H1 (cell line): ENCODE data around the gene ACOT7. TPM values are rescaled to one million over a fixed set of nuclear protein-coding genes. Genes with fewer than 3 reads are reported as not detected.

Experiments
- CTCF ChIA-PET: fragments of 300-600 bp; sonication (Branson Sonifier 250); formaldehyde crosslinking; loops from one replicate; lab custom pipeline; 2021; ENCODE audit not compliant: partially characterized antibody; lab: Charles Lee
- POLR2A ChIA-PET: fragments of 300-600 bp; sonication (Branson Sonifier 250); formaldehyde crosslinking; loops from one replicate; lab custom pipeline; 2021; ENCODE audit warnings: inconsistent platforms; ENCODE audit not compliant: partially characterized antibody; lab: Charles Lee
- DNase-seq, 2 experiments: peaks; one replicate each; pipeline versions ENCODE4 v3.0.0 to v3.0.0-alpha.2; 2010 to 2022; ENCODE audit warnings: low spot score in 2 of 2, low read depth in 1 of 2, mixed read lengths in 1 of 2
- FAIRE-seq: peaks from 2 replicates; lab custom pipeline; 2011; peaks lifted over from hg19 to GRCh38; lab: Jason Lieb, UNC
- H2AFZ ChIP-seq: 2 replicates; pipeline ENCODE4 v1.8.1; 2012; ENCODE audit warnings: low read length, inconsistent platforms
- H2AK5ac ChIP-seq: 2 replicates; pipeline ENCODE4 v1.6.1; 2013; ENCODE audit warnings: low read depth, low read length
- H2BK120ac ChIP-seq: replicated peaks from 2 replicates; pipeline ENCODE3; 2013; ENCODE audit warnings: low read depth, low read length, inconsistent platforms
- H2BK12ac ChIP-seq: 2 replicates; pipeline ENCODE4 v1.6.1; 2013; ENCODE audit warnings: low read depth, low read length
- H2BK15ac ChIP-seq: 2 replicates; pipeline ENCODE4 v1.6.1; 2013; ENCODE audit warnings: low read length
- H2BK20ac ChIP-seq: 2 replicates; pipeline ENCODE4 v1.6.1; 2013; ENCODE audit warnings: low read length
- H2BK5ac ChIP-seq: 2 replicates; pipeline ENCODE4 v1.6.1; 2013; ENCODE audit warnings: low read depth, low read length
- H3K14ac ChIP-seq: 2 replicates; pipeline ENCODE4 v1.6.1; 2013; ENCODE audit warnings: inconsistent platforms; ENCODE audit not compliant: insufficient read length
- H3K18ac ChIP-seq: 2 replicates; pipeline ENCODE4 v1.6.1; 2013; ENCODE audit warnings: low read length; ENCODE audit errors: extremely low read depth
- H3K23ac ChIP-seq: 2 replicates; pipeline ENCODE4 v1.6.1; 2013; ENCODE audit warnings: inconsistent platforms; ENCODE audit not compliant: insufficient read length
- H3K23me2 ChIP-seq: 2 replicates; pipeline ENCODE4 v1.6.1; 2013; ENCODE audit warnings: low read depth, low read length
- H3K27ac ChIP-seq: 2 replicates; pipeline ENCODE4 v1.6.1; 2011; ENCODE audit warnings: low read depth, low read length, inconsistent platforms
- H3K27me3 ChIP-seq, 4 experiments: replicated peaks in 1 of 4; 1 replicate in 1 of 4; 2 replicates in 3 of 4; pipeline versions ENCODE4 v1.6.1 to v1.8.1; 2011 to 2013; ENCODE audit warnings: low read length in 3 of 4, mild to moderate bottlenecking in 3 of 4, inconsistent platforms in 2 of 4, mixed read lengths in 2 of 4, moderate library complexity in 1 of 4; ENCODE audit not compliant: control insufficient read depth in 3 of 4, insufficient read depth in 3 of 4; ENCODE audit errors: extremely low read depth in 1 of 4
- H3K36me3 ChIP-seq, 4 experiments: 2 replicates each; pipeline versions ENCODE4 v1.6.1 to v1.8.1; 2011 to 2013; ENCODE audit warnings: mild to moderate bottlenecking in 4 of 4, low read length in 3 of 4, moderate library complexity in 2 of 4, control low read depth in 1 of 4, inconsistent platforms in 1 of 4; ENCODE audit not compliant: insufficient read depth in 4 of 4, control insufficient read depth in 2 of 4
- H3K4ac ChIP-seq: replicated peaks from 2 replicates; pipeline ENCODE3; 2013; ENCODE audit warnings: low read length, low read depth, mixed read lengths, inconsistent platforms; ENCODE audit not compliant: insufficient read length
- H3K4me1 ChIP-seq, 4 experiments: replicated peaks in 1 of 4; 1 replicate in 1 of 4; 2 replicates in 3 of 4; pipeline versions ENCODE4 v1.6.1 to v1.8.1; 2011 to 2013; ENCODE audit warnings: low read length in 3 of 4, inconsistent platforms in 2 of 4, mixed read lengths in 1 of 4; ENCODE audit not compliant: insufficient read depth in 4 of 4, control insufficient read depth in 3 of 4
- H3K4me2 ChIP-seq, 2 experiments: 2 replicates each; pipeline versions ENCODE4 v1.6.1 to v1.8.1; 2011 to 2013; ENCODE audit warnings: low read depth in 2 of 2, low read length in 2 of 2, control low read depth in 1 of 2, inconsistent platforms in 1 of 2, mild to moderate bottlenecking in 1 of 2; ENCODE audit not compliant: insufficient read depth in 1 of 2
- H3K4me3 ChIP-seq, 4 experiments: fragments of 200-600, 300-600 bp in 1 of 4; sonication (generic), shearing (Covaris generic), sonication (Bioruptor Twin) in 1 of 4; 2 replicates each; pipeline versions ENCODE4 v1.5.1 to v1.8.1; 2011 to 2016; ENCODE audit warnings: low read length in 4 of 4, low read depth in 3 of 4, control low read depth in 2 of 4, inconsistent platforms in 2 of 4, mild to moderate bottlenecking in 2 of 4, mixed read lengths in 1 of 4, moderate library complexity in 1 of 4; ENCODE audit not compliant: insufficient read depth in 2 of 4; ENCODE audit errors: extremely low read depth in 1 of 4
- H3K56ac ChIP-seq: replicated peaks from 2 replicates; pipeline ENCODE3; 2013; ENCODE audit warnings: low read depth, mild to moderate bottlenecking, mixed read lengths, low read length, inconsistent platforms; ENCODE audit not compliant: insufficient read length
- H3K79me1 ChIP-seq: 2 replicates; pipeline ENCODE4 v1.6.1; 2013; ENCODE audit warnings: low read depth, low read length, control low read depth
- H3K79me2 ChIP-seq, 2 experiments: 2 replicates each; pipeline versions ENCODE4 v1.6.1 to v1.8.1; 2012 to 2013; ENCODE audit warnings: low read length in 2 of 2, mild to moderate bottlenecking in 2 of 2, inconsistent platforms in 1 of 2; ENCODE audit not compliant: insufficient read depth in 2 of 2, control insufficient read depth in 1 of 2
- H3K9ac ChIP-seq, 4 experiments: replicated peaks in 1 of 4; 1 replicate in 1 of 4; 2 replicates in 3 of 4; pipeline versions ENCODE4 v1.6.1 to v1.8.1; 2011 to 2013; ENCODE audit warnings: low read depth in 3 of 4, low read length in 3 of 4, control low read depth in 2 of 4, mild to moderate bottlenecking in 2 of 4, moderate library complexity in 2 of 4, inconsistent platforms in 1 of 4; ENCODE audit errors: extremely low read depth in 1 of 4
- H3K9me3 ChIP-seq, 2 experiments: 2 replicates each; pipeline versions ENCODE4 v1.6.1 to v1.8.1; 2012 to 2013; ENCODE audit warnings: mild to moderate bottlenecking in 2 of 2, moderate library complexity in 2 of 2, control low read depth in 1 of 2, inconsistent platforms in 1 of 2, low read depth in 1 of 2, low read length in 1 of 2, mixed read lengths in 1 of 2; ENCODE audit not compliant: insufficient read depth in 2 of 2
- H4K20me1 ChIP-seq, 2 experiments: replicated peaks in 1 of 2; 2 replicates each; pipeline versions ENCODE3 to v1.8.1; 2011 to 2013; ENCODE audit warnings: inconsistent platforms in 2 of 2, low read length in 2 of 2, mild to moderate bottlenecking in 1 of 2; ENCODE audit not compliant: insufficient read depth in 2 of 2, control insufficient read depth in 1 of 2
- H4K5ac ChIP-seq: 2 replicates; pipeline ENCODE4 v1.6.1; 2013; ENCODE audit warnings: low read length, low read depth, mixed read lengths, inconsistent platforms; ENCODE audit not compliant: insufficient read length
- H4K8ac ChIP-seq: 2 replicates; pipeline ENCODE4 v1.8.0; 2013; ENCODE audit warnings: mild to moderate bottlenecking, moderate library complexity, low read length, inconsistent platforms; ENCODE audit not compliant: insufficient read depth; ENCODE audit errors: extremely low read depth
- H4K91ac ChIP-seq: replicated peaks from 2 replicates; pipeline ENCODE3; 2013; ENCODE audit warnings: low read length, mixed read lengths, inconsistent platforms; ENCODE audit not compliant: insufficient read length
- EGR1 ChIP-seq: IDR thresholded peaks from 2 replicates; pipeline ENCODE4 v1.6.1; 2011; ENCODE audit warnings: low read depth, low read length, borderline replicate concordance
- GTF2F1 ChIP-seq: IDR thresholded peaks from 2 replicates; pipeline ENCODE4 v1.6.1; 2012; ENCODE audit warnings: low read depth, low read length, improper control_type of control experiment, borderline replicate concordance
- JUN ChIP-seq: IDR thresholded peaks from 2 replicates; pipeline ENCODE4 v1.6.1; 2011; ENCODE audit warnings: low read depth, mild to moderate bottlenecking, improper control_type of control experiment, low read length
- KDM4A ChIP-seq: IDR thresholded peaks from one replicate; pipeline ENCODE4 v1.7.1; 2012; ENCODE audit warnings: low read depth, mild to moderate bottlenecking, moderate library complexity, low read length, inconsistent platforms; ENCODE audit not compliant: severe bottlenecking
- RBBP5 ChIP-seq: IDR thresholded peaks from 2 replicates; pipeline ENCODE4 v1.7.1; 2012; ENCODE audit warnings: low read depth, mild to moderate bottlenecking, inconsistent platforms, low read length, moderate library complexity, borderline replicate concordance
- SIN3A ChIP-seq, 2 experiments: IDR thresholded peaks in 1 of 2; conservative IDR thresholded peaks in 1 of 2; 2 replicates each; pipeline ENCODE4 v1.6.1; 2011 to 2012; ENCODE audit warnings: low read length in 2 of 2, improper control_type of control experiment in 1 of 2, low read depth in 1 of 2, mild to moderate bottlenecking in 1 of 2
- WGBS, 2 experiments: shearing (Covaris generic) in 1 of 2; methylation state at CpG; one replicate each; pipeline versions ENCODE4 v1.1.6 to v1.1.7; 2013 to 2015; ENCODE audit warnings: low lambda C conversion rate in 2 of 2, mixed read lengths in 2 of 2, inconsistent platforms in 1 of 2, low coverage in 1 of 2, missing lambda C conversion rate in 1 of 2; ENCODE audit not compliant: insufficient replicate concordance in 2 of 2, insufficient coverage in 1 of 2, insufficient read length in 1 of 2; ENCODE audit errors: extremely low coverage in 1 of 2, missing lambda C conversion rate in 1 of 2; 5-methylcytosine and 5-hydroxymethylcytosine counted together
- polyA plus RNA-seq, 7 experiments: library from polyadenylated mRNA; depleted of rRNA in 3 of 7; stranded (reverse) in 5 of 7; unstranded in 2 of 7; fragments of >200 nt in 5 of 7; fragments of 200-250 nt in 2 of 7; gene quantifications; 1 replicate in 5 of 7; 2 replicates in 1 of 7; 4 replicates in 1 of 7; pipeline versions ENCODE4 v1.2.1 to v1.2.3, GENCODE V29; 2011 to 2013; ENCODE audit warnings: missing spikeins in 2 of 7, mixed read lengths in 2 of 7
- total RNA-seq: library from RNA; stranded (reverse); fragmentation: NEBNext Ultra II Directional; extraction: Animal tissue kit (Norgen Biotek cat#: 25700); gene quantifications from 2 replicates; pipeline ENCODE4 v1.2.1, GENCODE V29; 2021

The ACOT7 gene
- total and polyA plus RNA-seq, 2 of the 8 experiments (the other 6 are each of a cell fraction or from before 2014, with no cell fraction given): 151 to 214 TPM

DNA sequence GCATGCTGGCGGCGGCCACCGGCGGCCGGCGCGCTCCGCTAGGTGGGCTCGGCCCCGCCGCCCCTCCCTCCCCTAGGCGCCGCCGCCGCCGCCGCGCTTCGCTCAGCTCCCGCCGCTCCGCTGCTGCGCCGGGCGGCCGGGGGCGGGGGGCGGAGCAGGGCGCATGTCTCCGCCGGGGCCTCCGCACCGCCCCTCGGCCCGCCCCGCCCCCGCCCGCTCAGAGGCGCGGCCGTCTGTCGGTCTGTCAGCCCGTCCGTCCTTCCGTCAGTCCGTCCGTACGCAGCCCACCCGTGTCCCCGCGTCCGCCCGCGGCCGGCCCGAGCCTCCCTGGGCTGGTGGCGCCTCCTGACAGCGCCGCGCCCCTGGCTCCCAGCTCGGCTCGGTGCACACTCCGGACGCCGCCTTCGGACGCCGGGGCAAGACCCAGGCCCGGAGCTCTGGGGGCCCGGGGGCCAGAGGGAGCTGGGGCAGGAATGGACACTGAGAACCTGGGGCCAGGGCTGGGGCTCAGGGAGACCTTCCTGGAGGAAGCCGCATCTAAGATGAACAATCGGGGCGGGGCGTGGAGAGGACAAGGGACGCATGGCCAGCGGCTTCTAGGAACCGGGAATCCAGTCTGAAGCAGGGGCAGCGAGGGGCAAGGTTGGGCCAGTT lies 132.5 kb downstream of the ACOT7 start, which contains the start of gene GPR153:
Gene GPR153, minus strand, starts transcription at position 138 of the 654 bp plus-strand sequence. CDS start 6,193 bp downstream, outside the sequence.
- Histone ChIP-seq H3K4me2 (peak within 1 kb of the TSS; percentile 70 to 85), H3K4me1 (peaks cover 0 to 13% (median 3%) of the 10 kb centered on the region in 4 experiments; a peak in 6 of 7 replicates), H4K20me1 (peaks cover 13 to 22% of the 10 kb centered on the region in 2 experiments), H3K4me3 (peak within 1 kb of the TSS; percentile 45 to 87 (median 50)), H4K91ac (no peak within 1 kb of the TSS), H2BK20ac (no peak within 1 kb of the TSS), H3K14ac (no peak within 1 kb of the TSS), H3K4ac (no peak within 1 kb of the TSS), H2AK5ac (no peak within 1 kb of the TSS), H2BK120ac (no peak within 1 kb of the TSS), H3K9me3 (no peaks in the 10 kb centered on the region), H3K56ac (no peak within 1 kb of the TSS), H2BK12ac (no peak within 1 kb of the TSS), H3K36me3 (no peaks in the 10 kb centered on the region), H3K23me2 (peaks cover 7% of the 10 kb centered on the region; the same call in 1 of the 2 replicates), H3K18ac (no peak within 1 kb of the TSS; the same call in 1 of the 2 replicates), H3K27me3 (peaks cover 0 to 20% (median 13%) of the 10 kb centered on the region in 4 experiments; a peak in 3 of 7 replicates), H3K79me2 (no peaks in the 10 kb centered on the region), H4K8ac (peak within 1 kb of the TSS; percentile 65; the same call in 1 of the 2 replicates), H3K9ac (0 out of 7 replicates have a peak within 1 kb of the TSS, but pooled peaks of 1 of the 4 experiments have one; percentile 1), H3K79me1 (no peaks in the 10 kb centered on the region), H2BK15ac (no peak within 1 kb of the TSS), H4K5ac (no peak within 1 kb of the TSS), H2BK5ac (no peak within 1 kb of the TSS), H3K23ac (no peak within 1 kb of the TSS), H3K27ac (no peak within 1 kb of the TSS), H2AFZ (no peak within 1 kb of the TSS)
- DNase-seq (peak in 1 of 2 experiments; percentile 73), FAIRE-seq (no peak)
- CTCF ChIA-PET: interaction anchor here (1.5 to 3.1 kb wide), 6 partner anchors 14 to 96 kb away, joined by 4 to 25 read pairs (median 10); no protein-coding TSS in a partner anchor
- TF ChIP-seq GTF2F1: no peak
- peak; percentile 23 for TF ChIP-seq KDM4A
- peak; percentile 59; the same call in 1 of the 2 replicates for TF ChIP-seq EGR1
- TF ChIP-seq SIN3A (conservative IDR thresholded peaks at IDR 0.05 in 1 of 2, IDR thresholded peaks at IDR 0.05 in 1 of 2; ENCODE audit: low read depth in 1 of 2, low read length in 2 of 2): peak in 1 of 2 experiments; percentile 63; a peak in 2 of 4 replicates
- TF ChIP-seq JUN: no peak
- TF ChIP-seq RBBP5: 0 out of 2 replicates have a peak, but pooled peaks have one; percentile 42
- POLR2A ChIA-PET: interaction anchor here (1.3 to 2.8 kb wide), 2 partner anchors 12 to 17 kb away, joined by 3 to 17 read pairs; partner anchors contain the start of gene HES3
- 4% methylated on average over 25 of the region's 78 CpGs; no CpG with 5 or more reads in 1 of the 2 experiments for WGBS, 2 experiments
